Measurements from ENCODE around the gene CANT1.

The CANT1 gene

DNA sequence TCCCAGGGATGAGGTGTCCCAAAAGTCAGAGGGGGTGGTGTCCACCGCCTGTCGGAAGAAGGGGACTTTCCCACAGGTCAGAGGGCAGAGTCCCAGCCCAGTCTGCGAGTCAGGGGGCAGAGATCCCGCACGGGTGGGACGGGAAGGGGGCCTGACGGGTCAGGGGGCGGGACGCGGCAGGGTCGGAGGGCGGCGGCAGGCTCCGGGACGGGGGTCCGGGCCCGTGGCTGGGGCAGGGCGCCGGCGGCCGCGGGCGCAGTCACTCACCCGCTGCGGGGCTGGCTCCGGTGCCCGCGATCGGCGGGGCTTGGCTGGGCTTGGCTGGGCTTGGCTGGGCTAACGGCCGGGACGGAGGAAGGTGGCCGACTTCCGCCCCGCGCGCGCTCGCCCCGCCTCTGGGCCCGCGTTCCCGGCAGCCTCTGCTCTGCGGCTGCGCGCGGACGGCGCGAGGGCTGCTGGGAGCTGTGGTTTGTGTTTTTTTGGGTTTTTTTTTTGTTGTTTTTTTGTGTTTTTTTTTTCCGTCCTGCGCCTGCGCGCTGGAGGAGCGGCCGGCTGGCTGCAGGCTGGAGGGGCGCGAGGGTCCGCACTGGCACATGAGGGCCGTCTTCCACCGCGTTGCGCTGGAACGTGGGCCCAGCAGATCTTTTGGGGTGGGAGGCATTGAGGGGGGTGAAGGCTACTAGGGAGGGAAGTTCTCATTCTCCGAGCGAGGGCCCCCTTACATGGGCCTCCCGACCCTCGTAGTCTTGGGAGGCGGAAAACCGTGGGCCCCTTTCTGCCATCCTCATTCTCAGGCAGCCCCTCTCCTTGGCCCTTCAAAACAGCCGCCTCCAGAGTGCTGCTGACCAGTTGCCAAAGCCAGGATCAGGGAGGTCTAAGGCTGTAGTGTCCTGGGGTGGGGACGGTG is at the start of gene CANT1:
TSS of gene CANT1 (minus strand) at position 368 of the 907 bp plus-strand sequence. CDS start 12,142 bp downstream, outside the sequence.
- H3K27ac ChIP-seq, result peak within 1 kb of the TSS; percentile 99
- TF ChIP-seq, protein P1, sequence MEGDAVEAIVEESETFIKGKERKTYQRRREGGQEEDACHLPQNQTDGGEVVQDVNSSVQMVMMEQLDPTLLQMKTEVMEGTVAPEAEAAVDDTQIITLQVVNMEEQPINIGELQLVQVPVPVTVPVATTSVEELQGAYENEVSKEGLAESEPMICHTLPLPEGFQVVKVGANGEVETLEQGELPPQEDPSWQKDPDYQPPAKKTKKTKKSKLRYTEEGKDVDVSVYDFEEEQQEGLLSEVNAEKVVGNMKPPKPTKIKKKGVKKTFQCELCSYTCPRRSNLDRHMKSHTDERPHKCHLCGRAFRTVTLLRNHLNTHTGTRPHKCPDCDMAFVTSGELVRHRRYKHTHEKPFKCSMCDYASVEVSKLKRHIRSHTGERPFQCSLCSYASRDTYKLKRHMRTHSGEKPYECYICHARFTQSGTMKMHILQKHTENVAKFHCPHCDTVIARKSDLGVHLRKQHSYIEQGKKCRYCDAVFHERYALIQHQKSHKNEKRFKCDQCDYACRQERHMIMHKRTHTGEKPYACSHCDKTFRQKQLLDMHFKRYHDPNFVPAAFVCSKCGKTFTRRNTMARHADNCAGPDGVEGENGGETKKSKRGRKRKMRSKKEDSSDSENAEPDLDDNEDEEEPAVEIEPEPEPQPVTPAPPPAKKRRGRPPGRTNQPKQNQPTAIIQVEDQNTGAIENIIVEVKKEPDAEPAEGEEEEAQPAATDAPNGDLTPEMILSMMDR (IDR thresholded peaks at IDR 0.05), result no peak
- TF ChIP-seq ZFX (IDR thresholded peaks at IDR 0.05; ENCODE audit: borderline replicate concordance), result no peak

DNA sequence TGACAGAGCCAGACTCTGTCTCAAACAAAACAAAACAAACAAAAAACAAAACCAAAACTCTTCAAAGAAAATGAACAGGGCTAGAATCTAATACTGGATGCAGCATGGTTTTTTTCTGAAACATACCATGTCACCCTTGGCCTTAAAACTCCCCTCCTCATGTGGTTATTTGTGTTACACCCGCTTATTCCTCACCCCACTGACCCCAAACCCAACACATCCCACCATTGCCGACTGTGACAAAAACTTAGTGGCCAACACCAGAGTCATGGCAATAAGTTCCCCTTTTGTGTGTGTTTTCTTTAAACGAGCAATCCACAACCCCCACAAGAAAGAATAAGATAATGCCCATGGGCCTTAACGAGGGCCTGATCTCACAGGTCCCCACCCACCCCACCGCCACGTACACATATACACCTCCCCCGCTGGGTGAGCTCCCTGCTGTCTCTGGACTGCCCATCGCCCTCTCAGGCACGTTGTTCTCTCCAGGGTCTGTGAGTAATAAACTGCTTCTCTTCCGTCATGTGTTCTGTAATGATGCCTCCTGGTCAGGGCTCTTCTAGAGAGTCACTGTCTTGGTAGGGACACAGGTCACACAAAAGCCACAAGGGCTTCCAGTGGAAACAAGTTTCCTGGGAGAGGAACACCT is 48.3 kb upstream of the CANT1 start:
- TF ChIP-seq, protein P1 (IDR thresholded peaks at IDR 0.05), result no peak
- no peak for TF ChIP-seq ZFX (IDR thresholded peaks at IDR 0.05; ENCODE audit: borderline replicate concordance)
- no peak overlapping the region for H3K27ac ChIP-seq

GRCh38 chr17:79055197-79055596 is 45.6 kb upstream of the CANT1 start:
- no peak for TF ChIP-seq ZFX (IDR thresholded peaks at IDR 0.05; ENCODE audit: borderline replicate concordance)
- TF ChIP-seq, protein P1 (IDR thresholded peaks at IDR 0.05), result no peak
- H3K27ac ChIP-seq, result no peak overlapping the region

GRCh38 chr17:79054200-79054960 is 44.8 kb upstream of the CANT1 start:
- TF ChIP-seq ZFX (IDR thresholded peaks at IDR 0.05; ENCODE audit: borderline replicate concordance), result no peak
- TF ChIP-seq, protein P1 (IDR thresholded peaks at IDR 0.05), result no peak
- H3K27ac ChIP-seq, result no peak overlapping the region

DNA sequence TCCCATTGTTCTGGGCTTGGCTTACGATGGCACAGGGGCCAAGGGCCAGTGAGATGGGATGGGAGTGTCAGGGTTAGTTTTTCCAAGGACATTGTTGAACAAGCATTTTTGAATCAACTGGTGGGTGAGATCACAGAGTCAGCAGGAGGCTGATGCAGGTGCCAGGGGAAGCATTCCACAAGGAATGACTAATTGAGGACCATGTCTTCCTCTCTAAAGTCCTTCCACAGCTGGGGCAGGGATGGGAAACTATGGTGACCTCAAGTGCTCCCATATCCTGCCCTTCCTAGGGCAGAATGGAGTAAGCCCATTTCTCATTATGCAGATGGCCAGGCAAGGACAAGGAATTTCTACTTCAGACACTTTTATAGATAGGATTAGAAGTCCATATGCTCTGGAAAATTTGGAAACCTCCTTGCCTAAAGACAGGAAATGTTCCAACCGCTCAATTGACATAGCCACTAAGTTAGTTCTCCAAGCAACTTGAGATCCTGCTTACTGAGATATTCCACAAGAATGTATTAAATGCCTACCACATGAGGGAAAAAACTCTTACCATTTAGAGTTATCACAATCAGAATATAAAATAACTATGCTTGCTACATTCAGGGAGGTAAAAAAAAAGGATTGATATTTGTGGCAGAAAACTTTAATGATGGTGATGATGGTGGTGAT is 43.8 kb upstream of the CANT1 start:
- TF ChIP-seq ZFX (IDR thresholded peaks at IDR 0.05; ENCODE audit: borderline replicate concordance), result no peak
- TF ChIP-seq, protein P1 (IDR thresholded peaks at IDR 0.05), result no peak
- no peak overlapping the region for H3K27ac ChIP-seq

GRCh38 chr17:79052131-79052530 is 42.6 kb upstream of the CANT1 start:
- TF ChIP-seq, protein P1 (IDR thresholded peaks at IDR 0.05), result no peak
- no peak for TF ChIP-seq ZFX (IDR thresholded peaks at IDR 0.05; ENCODE audit: borderline replicate concordance)
- H3K27ac ChIP-seq, result no peak overlapping the region

Data from 22Rv1 (cell line).